Caco-2 (cell line): ENCODE measurements around the gene PLPP6. TPM values are rescaled to one million over a fixed set of nuclear protein-coding genes. Genes with fewer than 3 reads are reported as not detected.

ENCODE experiments used
- BruUV-seq: library from RNA; stranded (reverse); fragments of 400-500 nt; replicated peaks from 2 replicates; lab custom pipeline; 2021; lab: Mats Ljungman, UMichigan
- CTCF ChIA-PET: fragments of 300-600 bp; sonication (Branson Sonifier 250); formaldehyde crosslinking; loops from one replicate; lab custom pipeline; 2022; ENCODE audit warnings: antibody characterized with exemption; lab: Charles Lee
- POLR2A ChIA-PET: fragments of 300-600 bp; sonication (Branson Sonifier 250); formaldehyde crosslinking; loops from one replicate; lab custom pipeline; 2022; ENCODE audit warnings: antibody characterized with exemption; lab: Charles Lee
- DNase-seq, 2 experiments: peaks; one replicate each; pipeline versions ENCODE4 v3.0.0 to v3.0.0-alpha.2; 2020 to 2022
- H3K27me3 ChIP-seq: replicated peaks from 2 replicates; pipeline ENCODE4 v1.6.0; 2011; ENCODE audit warnings: low read length; ENCODE audit not compliant: control insufficient read depth, insufficient read depth
- H3K36me3 ChIP-seq: 2 replicates; pipeline ENCODE4 v1.5.1; 2011; ENCODE audit warnings: low read length; ENCODE audit not compliant: control insufficient read depth, insufficient read depth
- H3K4me1 ChIP-seq: fragments of 250-450 bp; sonication (Bioruptor Pico); 2 replicates; pipeline ENCODE4 v1.5.1; 2020; ENCODE audit warnings: mild to moderate bottlenecking
- H3K4me3 ChIP-seq: 2 replicates; pipeline ENCODE4 v1.5.1; 2011; ENCODE audit warnings: low read depth, mild to moderate bottlenecking, control low read depth, low read length
- H3K9me3 ChIP-seq: fragments of 250-450 bp; sonication (Bioruptor Pico); 2 replicates; pipeline ENCODE4 v1.5.1; 2020; ENCODE audit warnings: mild to moderate bottlenecking, moderate library complexity
- H3K27ac Mint-ChIP-seq: one replicate; pipeline ENCODE4 v1.8.0; 2022; ENCODE audit warnings: mixed read lengths; ENCODE audit not compliant: unreplicated experiment
- H3K27me3 Mint-ChIP-seq: one replicate; pipeline ENCODE4 v1.8.0; 2022; ENCODE audit warnings: mixed read lengths; ENCODE audit not compliant: insufficient read depth, unreplicated experiment
- H3K36me3 Mint-ChIP-seq: one replicate; pipeline ENCODE4 v1.8.0; 2022; ENCODE audit warnings: mild to moderate bottlenecking, mixed read lengths; ENCODE audit not compliant: insufficient read depth, unreplicated experiment
- H3K4me1 Mint-ChIP-seq: one replicate; pipeline ENCODE4 v1.8.0; 2022; ENCODE audit warnings: low read depth, mixed read lengths; ENCODE audit not compliant: unreplicated experiment
- H3K4me3 Mint-ChIP-seq: one replicate; pipeline ENCODE4 v1.8.0; 2022; ENCODE audit warnings: mild to moderate bottlenecking, moderate library complexity, mixed read lengths; ENCODE audit not compliant: unreplicated experiment
- H3K9me3 Mint-ChIP-seq: one replicate; pipeline ENCODE4 v1.8.0; 2022; ENCODE audit warnings: mixed read lengths; ENCODE audit not compliant: unreplicated experiment
- intact Hi-C: fragments of 100-400 bp; cut with micrococcal nuclease; formaldehyde crosslinking; loops from one replicate; pipeline ENCODE4 v1.10.0; 2022; ENCODE audit not compliant: unreplicated experiment
- total RNA-seq: library from RNA; stranded (reverse); gene quantifications from 2 replicates; pipeline ENCODE4 v1.2.3, GENCODE V29; 2022
- TF ChIP-seq, protein P1 (sequence below), 2 experiments: fragments of 200-600 bp in 1 of 2; IDR thresholded peaks; 1 replicate in 1 of 2; 2 replicates in 1 of 2; pipeline versions ENCODE4 v1.5.1 to v1.8.0; 2011 to 2022; ENCODE audit warnings: antibody characterized with exemption in 1 of 2, control low read depth in 1 of 2, inconsistent platforms in 1 of 2, low read depth in 1 of 2, low read length in 1 of 2, mild to moderate bottlenecking in 1 of 2, moderate library complexity in 1 of 2; ENCODE audit not compliant: insufficient read depth in 1 of 2, severe bottlenecking in 1 of 2, unreplicated experiment in 1 of 2

PLPP6 gene
- total RNA-seq, 1 experiment from 2014 or later: 7.2 TPM

DNA sequence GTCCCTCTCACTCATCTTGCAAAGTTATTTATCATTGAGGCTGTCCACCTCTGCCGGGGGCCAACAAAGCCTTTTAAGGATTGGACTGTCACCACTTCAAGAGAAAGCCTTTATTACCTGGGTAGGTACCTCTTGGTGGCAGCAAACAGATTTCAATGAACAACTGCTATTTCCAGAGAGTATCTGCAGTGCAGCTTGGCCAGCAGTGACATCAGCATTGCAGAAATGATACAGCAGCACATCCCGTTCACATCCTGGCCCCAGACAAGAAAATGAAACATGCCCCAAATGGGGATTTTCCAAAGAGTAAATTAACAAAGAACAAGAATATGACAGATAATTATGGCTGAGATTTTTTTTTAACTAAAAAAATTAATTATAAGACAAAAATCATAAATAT is 6.5 kb downstream of the PLPP6 start:
- ChIA-PET CTCF (no interaction called here), POLR2A (no interaction called here)
- H3K9me3 Mint-ChIP-seq: no peaks in the 10 kb centered on the region
- no peaks in the 10 kb centered on the region for H3K36me3 Mint-ChIP-seq
- Histone ChIP-seq H3K27me3 (no peaks in the 10 kb centered on the region), H3K4me1 (0 out of 2 replicates have a peak, but pooled peaks cover 9% of the 10 kb centered on the region), H3K4me3 (no peak overlapping the region), H3K36me3 (no peaks in the 10 kb centered on the region), H3K9me3 (no peaks in the 10 kb centered on the region)
- no TSS peak for BruUV-seq
- no peaks in the 10 kb centered on the region for H3K27me3 Mint-ChIP-seq
- H3K4me1 Mint-ChIP-seq: no peaks in the 10 kb centered on the region
- TF ChIP-seq, protein P1, sequence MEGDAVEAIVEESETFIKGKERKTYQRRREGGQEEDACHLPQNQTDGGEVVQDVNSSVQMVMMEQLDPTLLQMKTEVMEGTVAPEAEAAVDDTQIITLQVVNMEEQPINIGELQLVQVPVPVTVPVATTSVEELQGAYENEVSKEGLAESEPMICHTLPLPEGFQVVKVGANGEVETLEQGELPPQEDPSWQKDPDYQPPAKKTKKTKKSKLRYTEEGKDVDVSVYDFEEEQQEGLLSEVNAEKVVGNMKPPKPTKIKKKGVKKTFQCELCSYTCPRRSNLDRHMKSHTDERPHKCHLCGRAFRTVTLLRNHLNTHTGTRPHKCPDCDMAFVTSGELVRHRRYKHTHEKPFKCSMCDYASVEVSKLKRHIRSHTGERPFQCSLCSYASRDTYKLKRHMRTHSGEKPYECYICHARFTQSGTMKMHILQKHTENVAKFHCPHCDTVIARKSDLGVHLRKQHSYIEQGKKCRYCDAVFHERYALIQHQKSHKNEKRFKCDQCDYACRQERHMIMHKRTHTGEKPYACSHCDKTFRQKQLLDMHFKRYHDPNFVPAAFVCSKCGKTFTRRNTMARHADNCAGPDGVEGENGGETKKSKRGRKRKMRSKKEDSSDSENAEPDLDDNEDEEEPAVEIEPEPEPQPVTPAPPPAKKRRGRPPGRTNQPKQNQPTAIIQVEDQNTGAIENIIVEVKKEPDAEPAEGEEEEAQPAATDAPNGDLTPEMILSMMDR (IDR thresholded peaks at IDR 0.05; ENCODE audit: insufficient read depth in 1 of 2, low read depth in 1 of 2, low read length in 1 of 2, severe bottlenecking in 1 of 2, unreplicated experiment in 1 of 2): no peak
- H3K27ac Mint-ChIP-seq: no peak overlapping the region
- intact Hi-C loops: loop anchor here (10.0 kb wide), 1 partner anchor 316 kb away; the partner anchor contains the start of gene JAK2
- H3K4me3 Mint-ChIP-seq: no peak overlapping the region
- DNase-seq: no peak

DNA sequence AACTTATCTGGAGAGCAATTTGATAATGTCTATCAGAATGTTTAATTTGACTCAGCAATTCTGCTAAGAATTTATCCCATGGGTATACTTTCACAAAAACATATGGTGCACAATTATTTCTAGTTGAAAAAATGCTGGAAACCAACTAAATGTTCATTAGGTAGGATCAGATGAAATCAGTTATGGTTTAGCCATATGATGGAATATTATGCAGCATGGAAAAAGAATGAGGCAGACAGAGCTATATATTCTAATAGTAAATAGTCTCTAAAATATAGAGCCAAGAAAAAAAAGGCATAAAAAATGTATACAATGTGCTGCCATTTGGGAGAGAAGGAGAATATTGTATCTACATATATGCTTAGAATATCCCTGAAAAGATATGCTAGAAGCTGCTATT is 7.8 kb downstream of the PLPP6 start:
- BruUV-seq: no TSS peak
- H3K36me3 ChIP-seq: no peaks in the 10 kb centered on the region
- TF ChIP-seq, protein P1 (IDR thresholded peaks at IDR 0.05; ENCODE audit: insufficient read depth in 1 of 2, low read depth in 1 of 2, low read length in 1 of 2, severe bottlenecking in 1 of 2, unreplicated experiment in 1 of 2): no peak
- Mint-ChIP-seq H3K27ac (no peak overlapping the region), H3K27me3 (no peaks in the 10 kb centered on the region), H3K4me1 (no peaks in the 10 kb centered on the region), H3K4me3 (no peak overlapping the region), H3K9me3 (no peaks in the 10 kb centered on the region), H3K36me3 (no peaks in the 10 kb centered on the region)
- intact Hi-C loops: loop anchor here (10.0 kb wide), 1 partner anchor 315 kb away; the partner anchor contains the start of gene JAK2
- H3K9me3 ChIP-seq: no peaks in the 10 kb centered on the region
- H3K4me1 ChIP-seq: 0 out of 2 replicates have a peak, but pooled peaks cover 5% of the 10 kb centered on the region
- H3K27me3 ChIP-seq: no peaks in the 10 kb centered on the region
- CTCF ChIA-PET: no interaction called here
- DNase-seq: no peak
- POLR2A ChIA-PET: no interaction called here
- H3K4me3 ChIP-seq: no peak overlapping the region

DNA sequence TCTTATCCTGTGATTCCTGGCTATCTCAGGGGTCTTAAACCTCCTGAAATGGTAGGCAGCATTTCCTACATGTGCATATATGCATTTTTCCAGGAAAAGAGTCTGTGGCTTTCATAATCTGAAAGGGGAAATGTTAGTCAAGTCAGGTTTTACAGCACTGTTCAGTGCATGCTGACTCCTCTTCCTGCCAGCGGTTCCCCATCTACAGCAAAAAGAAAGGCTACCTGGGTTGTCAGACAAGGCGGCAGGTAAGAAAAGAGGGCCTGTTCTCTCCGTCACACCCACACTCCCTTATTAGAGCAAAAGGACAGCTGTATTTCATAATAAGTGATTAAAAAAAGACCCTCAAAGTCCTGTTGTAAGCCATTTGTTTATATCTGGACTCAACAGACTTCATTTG is 8.5 kb downstream of the PLPP6 start:
- Mint-ChIP-seq H3K4me3 (no peak overlapping the region), H3K27me3 (no peaks in the 10 kb centered on the region)

More for the DNA sequence above, 8.5 kb downstream of the PLPP6 start:
- no peaks in the 10 kb centered on the region for H3K36me3 Mint-ChIP-seq
- H3K9me3 Mint-ChIP-seq: no peaks in the 10 kb centered on the region
- H3K4me1 Mint-ChIP-seq: no peaks in the 10 kb centered on the region
- TF ChIP-seq, protein P1 (IDR thresholded peaks at IDR 0.05; ENCODE audit: insufficient read depth in 1 of 2, low read depth in 1 of 2, low read length in 1 of 2, severe bottlenecking in 1 of 2, unreplicated experiment in 1 of 2): no peak
- ChIA-PET POLR2A (no interaction called here), CTCF (no interaction called here)
- DNase-seq: no peak
- H3K27me3 ChIP-seq: no peaks in the 10 kb centered on the region
- H3K9me3 ChIP-seq: no peaks in the 10 kb centered on the region
- H3K36me3 ChIP-seq: no peaks in the 10 kb centered on the region
- 0 out of 2 replicates have a peak, but pooled peaks cover 5% of the 10 kb centered on the region for H3K4me1 ChIP-seq
- BruUV-seq: no TSS peak
- H3K4me3 ChIP-seq: no peak overlapping the region
- no peak overlapping the region for H3K27ac Mint-ChIP-seq
- intact Hi-C loops: no loop called here
